Natural killer cell (primary cell): ENCODE results near the gene IGSF8. TPM values are rescaled to one million over a fixed set of nuclear protein-coding genes. Genes with fewer than 3 reads are reported as not detected.

Experiments
- ATAC-seq, 3 donors: fragments of 150-1000 bp in 2 of 3; fragments of 200-7000 bp in 1 of 3; cut with Tn5 transposase; 1 replicate in 1 of 3; 2 replicates in 2 of 3; pipeline ENCODE4 v1.10.0; 2021; ENCODE audit warnings: mild to moderate bottlenecking in 2 of 3, moderate library complexity in 2 of 3
- DNase-seq, 2 donors: peaks; one replicate each; pipeline versions ENCODE4 v3.0.0 to v3.0.0-alpha.2; 2013 to 2021; ENCODE audit warnings: mixed read lengths in 1 of 2
- H3K27ac ChIP-seq: one replicate; pipeline ENCODE4 v1.5.1; 2013; ENCODE audit warnings: mild to moderate bottlenecking, low read length
- H3K27me3 ChIP-seq: one replicate; pipeline ENCODE4 v1.6.1; 2013; ENCODE audit warnings: low read length; ENCODE audit not compliant: control insufficient read depth, insufficient read depth
- H3K36me3 ChIP-seq: one replicate; pipeline ENCODE4 v1.6.1; 2013; ENCODE audit warnings: low read length; ENCODE audit not compliant: control insufficient read depth, insufficient read depth
- H3K4me1 ChIP-seq: one replicate; pipeline ENCODE4 v1.6.1; 2013; ENCODE audit warnings: low read length; ENCODE audit not compliant: control insufficient read depth, insufficient read depth
- H3K4me3 ChIP-seq: one replicate; pipeline ENCODE4 v1.5.1; 2013; ENCODE audit warnings: low read length
- H3K9me3 ChIP-seq: one replicate; pipeline ENCODE4 v1.6.1; 2013; ENCODE audit warnings: low read length; ENCODE audit not compliant: control insufficient read depth, insufficient read depth
- H3K27ac Mint-ChIP-seq, 2 donors: one replicate each; pipeline ENCODE4 v1.8.0; 2022; ENCODE audit warnings: mild to moderate bottlenecking in 2 of 2, mixed read lengths in 2 of 2, moderate library complexity in 1 of 2
- H3K27me3 Mint-ChIP-seq, 2 donors: one replicate each; pipeline ENCODE4 v1.8.0; 2022; ENCODE audit warnings: low read depth in 2 of 2, mixed read lengths in 2 of 2
- H3K36me3 Mint-ChIP-seq: one replicate; pipeline ENCODE4 v1.8.0; 2022; ENCODE audit warnings: mixed read lengths
- H3K4me1 Mint-ChIP-seq, 2 donors: one replicate each; pipeline ENCODE4 v1.8.0; 2022; ENCODE audit warnings: mixed read lengths in 2 of 2
- H3K4me3 Mint-ChIP-seq: one replicate; pipeline ENCODE4 v1.8.0; 2022; ENCODE audit warnings: mild to moderate bottlenecking, moderate library complexity, mixed read lengths
- H3K9me3 Mint-ChIP-seq, 2 donors: one replicate each; pipeline ENCODE4 v1.8.0; 2022; ENCODE audit warnings: mixed read lengths in 2 of 2
- WGBS: methylation state at CpG from one replicate; pipeline ENCODE4 v1.1.7; 2013; ENCODE audit warnings: missing lambda C conversion rate; ENCODE audit not compliant: insufficient coverage; 5-methylcytosine and 5-hydroxymethylcytosine counted together
- intact Hi-C: fragments of 100-400 bp; cut with micrococcal nuclease; formaldehyde crosslinking; loops from one replicate; pipeline ENCODE4 v1.14.2; 2022
- total RNA-seq, 4 donors: library from RNA; stranded (reverse); fragments of 120-200 nt in 1 of 4; gene quantifications; one replicate each; pipeline versions ENCODE4 v1.2.3 to v1.2.4, GENCODE V29; 2013 to 2022
- TF ChIP-seq, protein P1 (sequence below): fragments of 200-600 bp; IDR thresholded peaks from one replicate; pipeline ENCODE4 v1.8.0; 2022; ENCODE audit warnings: antibody characterized with exemption

The IGSF8 gene
- total RNA-seq, 3 donors from 2014 or later (not counting 1 experiment from before 2014, with no cell fraction given): 26.3 to 35.3 (median 32.1) TPM

DNA sequence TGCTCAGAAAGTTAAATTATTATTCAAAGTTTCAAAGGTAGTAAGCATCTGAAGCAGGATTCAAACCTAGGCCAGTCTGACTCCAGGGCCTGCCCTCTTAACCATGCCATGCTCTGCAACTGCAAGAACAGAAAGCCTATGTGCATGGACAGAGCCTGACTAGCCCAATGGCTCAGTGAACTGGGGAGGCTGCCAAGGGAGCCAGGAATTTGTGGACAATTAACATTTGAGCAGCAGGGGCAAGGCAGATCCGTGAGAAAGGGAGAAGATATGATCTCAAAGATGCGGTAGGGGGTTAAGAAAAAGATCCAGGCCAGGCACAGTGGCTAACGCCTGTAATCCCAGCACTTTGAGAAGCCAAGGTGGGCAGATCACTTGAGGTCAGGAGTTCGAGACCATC, 46.5 kb upstream of the IGSF8 start:
- H3K4me1 Mint-ChIP-seq: no peaks in the 10 kb centered on the region

DNA sequence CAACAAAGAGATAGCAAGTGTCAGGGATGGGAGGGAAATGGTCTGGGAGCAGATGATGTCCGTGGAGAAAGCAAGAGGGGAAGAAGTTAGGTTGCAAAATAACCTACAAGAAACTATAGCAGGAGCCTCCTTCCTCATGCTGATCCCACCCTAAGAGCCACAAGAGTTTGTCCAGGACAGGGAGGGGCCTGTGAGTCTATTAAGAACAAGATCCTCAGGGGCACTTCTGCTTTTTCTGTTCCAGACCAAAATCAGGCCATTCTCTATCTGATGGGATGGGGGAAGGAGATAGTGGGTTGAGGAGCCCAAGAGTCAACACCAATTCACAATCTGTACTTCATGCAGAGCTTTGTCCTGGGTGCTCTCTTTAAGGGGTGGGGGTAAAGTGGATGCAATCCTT, 45.3 kb upstream of the IGSF8 start:
- Histone ChIP-seq H3K4me3 (no peak overlapping the region), H3K27me3 (no peaks in the 10 kb centered on the region), H3K4me1 (no peaks in the 10 kb centered on the region), H3K9me3 (no peaks in the 10 kb centered on the region), H3K27ac (no peak overlapping the region), H3K36me3 (no peaks in the 10 kb centered on the region)
- ATAC-seq (no peak), DNase-seq (no peak)
- no peaks in the 10 kb centered on the region for H3K9me3 Mint-ChIP-seq
- H3K27me3 Mint-ChIP-seq: peaks cover 15 to 35% of the 10 kb centered on the region in 2 donors
- TF ChIP-seq, protein P1, sequence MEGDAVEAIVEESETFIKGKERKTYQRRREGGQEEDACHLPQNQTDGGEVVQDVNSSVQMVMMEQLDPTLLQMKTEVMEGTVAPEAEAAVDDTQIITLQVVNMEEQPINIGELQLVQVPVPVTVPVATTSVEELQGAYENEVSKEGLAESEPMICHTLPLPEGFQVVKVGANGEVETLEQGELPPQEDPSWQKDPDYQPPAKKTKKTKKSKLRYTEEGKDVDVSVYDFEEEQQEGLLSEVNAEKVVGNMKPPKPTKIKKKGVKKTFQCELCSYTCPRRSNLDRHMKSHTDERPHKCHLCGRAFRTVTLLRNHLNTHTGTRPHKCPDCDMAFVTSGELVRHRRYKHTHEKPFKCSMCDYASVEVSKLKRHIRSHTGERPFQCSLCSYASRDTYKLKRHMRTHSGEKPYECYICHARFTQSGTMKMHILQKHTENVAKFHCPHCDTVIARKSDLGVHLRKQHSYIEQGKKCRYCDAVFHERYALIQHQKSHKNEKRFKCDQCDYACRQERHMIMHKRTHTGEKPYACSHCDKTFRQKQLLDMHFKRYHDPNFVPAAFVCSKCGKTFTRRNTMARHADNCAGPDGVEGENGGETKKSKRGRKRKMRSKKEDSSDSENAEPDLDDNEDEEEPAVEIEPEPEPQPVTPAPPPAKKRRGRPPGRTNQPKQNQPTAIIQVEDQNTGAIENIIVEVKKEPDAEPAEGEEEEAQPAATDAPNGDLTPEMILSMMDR: no peak
- no peaks in the 10 kb centered on the region for H3K4me1 Mint-ChIP-seq
- intact Hi-C loops: no loop called here
- H3K4me3 Mint-ChIP-seq: no peak overlapping the region
- H3K36me3 Mint-ChIP-seq: no peaks in the 10 kb centered on the region
- no CpG with 5 or more reads among the region's 1 CpG for WGBS
- H3K27ac Mint-ChIP-seq: no peak overlapping the region

More for the DNA sequence above, 46.5 kb upstream of the IGSF8 start:
- Mint-ChIP-seq H3K27me3 (peaks cover 17 to 35% of the 10 kb centered on the region in 2 donors), H3K9me3 (no peaks in the 10 kb centered on the region), H3K4me3 (no peak overlapping the region), H3K27ac (no peak overlapping the region), H3K36me3 (no peaks in the 10 kb centered on the region)
- Histone ChIP-seq H3K4me3 (no peak overlapping the region), H3K4me1 (no peaks in the 10 kb centered on the region), H3K36me3 (no peaks in the 10 kb centered on the region), H3K27ac (no peak overlapping the region), H3K9me3 (no peaks in the 10 kb centered on the region), H3K27me3 (no peaks in the 10 kb centered on the region)
- TF ChIP-seq, protein P1: no peak
- 86% methylated on average over 4 of the region's 4 CpGs for WGBS
- ATAC-seq: no peak
- no peak for DNase-seq
- intact Hi-C loops: no loop called here

DNA sequence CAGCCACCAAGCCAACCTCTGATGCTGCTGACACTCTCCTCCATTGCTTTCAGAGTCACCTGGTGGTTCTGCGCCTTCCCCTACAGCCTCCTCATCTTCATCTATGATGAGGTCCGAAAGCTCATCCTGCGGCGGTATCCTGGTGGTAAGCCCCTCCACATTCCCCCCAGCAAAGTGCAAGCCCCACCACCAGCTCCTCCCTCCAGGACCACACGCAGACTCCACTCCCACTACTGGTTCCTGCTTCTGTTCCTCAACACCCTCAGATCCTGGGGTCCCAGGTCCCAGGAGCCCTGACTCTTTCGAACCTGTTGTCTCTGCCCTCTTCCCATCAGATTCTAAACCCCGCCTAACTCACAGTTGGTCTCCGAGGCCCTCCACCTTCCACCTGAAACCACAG, 41.4 kb upstream of the IGSF8 start:
- 91% methylated on average over 8 of the region's 8 CpGs for WGBS
- no peaks in the 10 kb centered on the region for H3K36me3 ChIP-seq
- Mint-ChIP-seq H3K27me3 (peaks cover 20 to 33% of the 10 kb centered on the region in 2 donors), H3K9me3 (no peaks in the 10 kb centered on the region), H3K4me1 (no peaks in the 10 kb centered on the region), H3K27ac (no peak overlapping the region), H3K4me3 (no peak overlapping the region), H3K36me3 (no peaks in the 10 kb centered on the region)
- ATAC-seq: no peak
- DNase-seq: no peak
- no peaks in the 10 kb centered on the region for H3K4me1 ChIP-seq
- TF ChIP-seq, protein P1: no peak
- no peak overlapping the region for H3K27ac ChIP-seq
- H3K27me3 ChIP-seq: no peaks in the 10 kb centered on the region
- intact Hi-C loops: no loop called here
- H3K4me3 ChIP-seq: no peak overlapping the region
- H3K9me3 ChIP-seq: no peaks in the 10 kb centered on the region

DNA sequence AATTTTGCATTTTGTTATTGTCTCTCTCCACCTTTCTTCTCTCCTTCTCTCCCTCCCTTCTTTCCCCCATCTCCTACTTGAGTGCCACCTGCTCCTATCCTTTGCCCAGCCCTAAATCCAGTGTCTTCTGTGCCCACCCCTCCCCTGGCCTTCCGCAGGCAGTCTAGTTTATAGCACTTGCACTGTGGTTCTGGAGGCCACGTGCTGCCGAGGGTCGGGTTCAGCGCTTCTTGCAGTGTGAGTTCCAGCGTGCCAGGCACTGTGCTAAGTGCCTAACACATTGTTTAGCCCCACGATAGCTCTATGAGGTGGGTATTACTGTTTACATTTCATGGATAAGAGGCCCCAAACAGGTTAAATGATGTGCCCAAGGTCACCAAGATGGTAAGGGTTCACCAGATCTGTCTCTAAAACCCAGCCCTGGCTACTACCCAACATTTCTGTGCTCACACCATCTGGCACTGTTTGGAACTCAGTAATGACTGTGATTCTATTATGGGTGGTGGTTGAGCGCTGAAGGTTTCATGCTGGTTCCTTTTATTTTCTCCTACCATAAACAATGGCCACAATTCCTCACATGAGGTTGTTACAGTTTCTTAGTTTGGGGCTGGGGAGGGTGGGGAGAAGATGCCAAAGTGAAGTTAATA, 38.9 kb upstream of the IGSF8 start:
- DNase-seq: no peak
- H3K27ac Mint-ChIP-seq: no peak overlapping the region
- Histone ChIP-seq H3K27ac (no peak overlapping the region), H3K36me3 (no peaks in the 10 kb centered on the region), H3K9me3 (no peaks in the 10 kb centered on the region), H3K4me1 (no peaks in the 10 kb centered on the region), H3K27me3 (no peaks in the 10 kb centered on the region), H3K4me3 (no peak overlapping the region)
- 88% methylated on average over 7 of the region's 8 CpGs for WGBS
- no peaks in the 10 kb centered on the region for H3K36me3 Mint-ChIP-seq
- no peaks in the 10 kb centered on the region for H3K9me3 Mint-ChIP-seq
- intact Hi-C loops: no loop called here
- no peak overlapping the region for H3K4me3 Mint-ChIP-seq
- TF ChIP-seq, protein P1: no peak
- no peaks in the 10 kb centered on the region for H3K4me1 Mint-ChIP-seq
- peaks cover 15 to 26% of the 10 kb centered on the region in 2 donors for H3K27me3 Mint-ChIP-seq
- no peak for ATAC-seq
